ENCODE results near the gene TXNDC2. TPM values are rescaled to one million over a fixed set of nuclear protein-coding genes. Genes with fewer than 3 reads are reported as not detected.
A peak's percentile ranks its signal among the peaks of the same experiment; 100 is the strongest.

The TXNDC2 gene
- total RNA-seq = not detected in 2 replicates

GRCh38 chr18:9885170-9886004 is at the start of gene TXNDC2:
TSS of gene TXNDC2 (plus strand) at chr18:9885973. CDS start at chr18:9886681, 708 bp downstream.

DNA sequence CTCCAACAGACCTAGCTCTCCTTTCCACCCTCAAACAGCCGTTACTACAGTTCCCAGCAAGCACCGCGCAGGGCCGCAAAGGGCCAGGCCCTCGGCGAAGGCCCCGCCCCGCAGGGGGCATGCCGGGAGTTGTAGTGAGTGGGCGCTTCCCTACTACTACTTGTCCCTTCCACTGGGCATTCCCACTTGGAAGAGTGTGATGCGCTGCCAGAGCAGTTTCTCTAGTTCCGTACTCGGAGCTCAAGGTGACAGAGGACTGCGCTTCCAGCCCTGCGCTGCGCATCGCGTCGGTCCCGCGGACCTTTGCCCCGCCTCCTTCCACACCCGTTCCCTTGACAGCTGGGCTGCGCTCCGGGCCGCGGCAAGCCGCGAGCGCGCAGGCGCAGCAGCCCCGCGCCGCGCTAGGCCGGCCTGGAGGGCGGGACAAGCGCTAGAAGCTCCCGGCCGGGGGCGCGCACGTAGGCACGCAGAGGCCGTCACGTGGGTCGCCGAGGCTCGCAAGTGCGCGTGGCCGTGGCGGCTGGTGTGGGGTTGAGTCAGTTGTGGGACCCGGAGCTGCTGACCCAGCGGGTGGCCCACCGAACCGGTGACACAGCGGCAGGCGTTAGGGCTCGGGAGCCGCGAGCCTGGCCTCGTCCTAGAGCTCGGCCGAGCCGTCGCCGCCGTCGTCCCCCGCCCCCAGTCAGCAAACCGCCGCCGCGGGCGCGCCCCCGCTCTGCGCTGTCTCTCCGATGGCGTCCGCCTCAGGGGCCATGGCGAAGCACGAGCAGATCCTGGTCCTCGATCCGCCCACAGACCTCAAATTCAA is 28.0 kb downstream of the TXNDC2 start, which contains the start of gene VAPA:
VAPA (plus strand) TSS at position 491 of the 808 bp plus-strand sequence; CDS start at position 732, 241 bp downstream.

Small RNAs within 50 kb of the gene (small RNA-seq; reads per million reads assigned to genes)
- gene RNA5SP449 (not detected), gene RNA5SP450 (0.95 reads per million, percentile 54 among the genes with 10 or more reads in this experiment)

Other genes starting within 250 kb of the TXNDC2 start
- gene RAB31, start 177.7 kb upstream of the TXNDC2 start, total RNA-seq = 34.2 and 43.6 TPM in 2 replicates
- 193 and 245 TPM in 2 replicates for gene VAPA, start 28.0 kb downstream of the TXNDC2 start, total RNA-seq